A673 (cell line): ENCODE measurements around the gene CCDC170.

ENCODE experiments used
- EZH2 ChIP-seq: fragments of 200-600 bp; sonication (generic); IDR thresholded peaks from 2 replicates; pipeline ENCODE4 v1.6.1; 2017; ENCODE audit warnings: borderline replicate concordance, low read depth, mild to moderate bottlenecking, mixed read lengths, antibody characterized with exemption, low read length; ENCODE audit not compliant: poor library complexity, severe bottlenecking
- TF ChIP-seq, protein P1 (sequence below): fragments of 300-800, 200-600 bp; sonication (generic); conservative IDR thresholded peaks from 2 replicates; pipeline ENCODE4 v1.5.1; 2017; ENCODE audit warnings: low read depth, mild to moderate bottlenecking, antibody characterized with exemption, low read length, moderate library complexity, mixed read lengths

DNA sequence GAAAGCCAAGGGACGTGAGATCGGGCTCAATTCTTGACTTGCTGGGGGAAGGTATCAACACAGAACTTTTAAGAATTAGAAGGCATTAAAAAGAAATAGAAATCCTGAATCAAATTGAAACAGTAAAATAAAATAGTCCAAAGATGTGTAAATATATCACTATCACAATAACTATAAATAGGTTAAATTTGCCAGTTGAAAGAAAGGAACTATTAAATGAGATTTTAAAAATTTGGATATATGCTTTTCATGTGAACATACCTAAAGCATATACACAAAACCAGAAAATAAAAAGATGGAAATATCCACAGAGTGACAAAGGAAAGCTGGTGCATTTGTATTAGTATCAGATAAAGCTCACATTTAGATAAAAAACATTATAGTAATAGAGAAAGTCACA, 161.3 kb downstream of the CCDC170 start:
- TF ChIP-seq EZH2: no peak
- TF ChIP-seq, protein P1, sequence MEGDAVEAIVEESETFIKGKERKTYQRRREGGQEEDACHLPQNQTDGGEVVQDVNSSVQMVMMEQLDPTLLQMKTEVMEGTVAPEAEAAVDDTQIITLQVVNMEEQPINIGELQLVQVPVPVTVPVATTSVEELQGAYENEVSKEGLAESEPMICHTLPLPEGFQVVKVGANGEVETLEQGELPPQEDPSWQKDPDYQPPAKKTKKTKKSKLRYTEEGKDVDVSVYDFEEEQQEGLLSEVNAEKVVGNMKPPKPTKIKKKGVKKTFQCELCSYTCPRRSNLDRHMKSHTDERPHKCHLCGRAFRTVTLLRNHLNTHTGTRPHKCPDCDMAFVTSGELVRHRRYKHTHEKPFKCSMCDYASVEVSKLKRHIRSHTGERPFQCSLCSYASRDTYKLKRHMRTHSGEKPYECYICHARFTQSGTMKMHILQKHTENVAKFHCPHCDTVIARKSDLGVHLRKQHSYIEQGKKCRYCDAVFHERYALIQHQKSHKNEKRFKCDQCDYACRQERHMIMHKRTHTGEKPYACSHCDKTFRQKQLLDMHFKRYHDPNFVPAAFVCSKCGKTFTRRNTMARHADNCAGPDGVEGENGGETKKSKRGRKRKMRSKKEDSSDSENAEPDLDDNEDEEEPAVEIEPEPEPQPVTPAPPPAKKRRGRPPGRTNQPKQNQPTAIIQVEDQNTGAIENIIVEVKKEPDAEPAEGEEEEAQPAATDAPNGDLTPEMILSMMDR: no peak
